H1 (cell line): ENCODE measurements around the gene COL1A1. TPM values are rescaled to one million over a fixed set of nuclear protein-coding genes. Genes with fewer than 3 reads are reported as not detected.

Source experiments
- BRCA1 ChIP-seq: IDR thresholded peaks from 2 replicates; pipeline ENCODE4 v1.6.1; 2012; ENCODE audit warnings: low read depth, low read length, improper control_type of control experiment
- CREB1 ChIP-seq: IDR thresholded peaks from 2 replicates; pipeline ENCODE4 v1.6.1; 2012; ENCODE audit warnings: inconsistent platforms
- polyA plus RNA-seq, 7 experiments: library from polyadenylated mRNA; depleted of rRNA in 3 of 7; stranded (reverse) in 5 of 7; unstranded in 2 of 7; fragments of >200 nt in 5 of 7; fragments of 200-250 nt in 2 of 7; gene quantifications; 1 replicate in 5 of 7; 2 replicates in 1 of 7; 4 replicates in 1 of 7; pipeline versions ENCODE4 v1.2.1 to v1.2.3, GENCODE V29; 2011 to 2013; ENCODE audit warnings: missing spikeins in 2 of 7, mixed read lengths in 2 of 7
- total RNA-seq: library from RNA; stranded (reverse); fragmentation: NEBNext Ultra II Directional; extraction: Animal tissue kit (Norgen Biotek cat#: 25700); gene quantifications from 2 replicates; pipeline ENCODE4 v1.2.1, GENCODE V29; 2021

COL1A1 gene
- total and polyA plus RNA-seq, 2 of the 8 experiments (the other 6 are each of a cell fraction or from before 2014, with no cell fraction given) = 14.1 to 80.4 TPM

GRCh38 chr17:50166518-50167181 is 34.8 kb downstream of the COL1A1 start (continued):
- TF ChIP-seq BRCA1 = no peak
- no peak for TF ChIP-seq CREB1
- TF ChIP-seq, all 59 proteins: peak for 0
